HG02938 (cell line): ENCODE measurements around the gene TESK2.
"Not testable (repeated sequence)": the region's sequence is repeated elsewhere in the genome, so short reads cannot be mapped to it uniquely, and the experiment has no call there.

Experiments
- ATAC-seq: cut with Tn5 transposase; IDR thresholded peaks from one replicate; pipeline ENCODE4 v1.9.1; 2021; ENCODE audit warnings: mild to moderate bottlenecking, moderate library complexity; ENCODE audit not compliant: unreplicated experiment

Gene TESK2

DNA sequence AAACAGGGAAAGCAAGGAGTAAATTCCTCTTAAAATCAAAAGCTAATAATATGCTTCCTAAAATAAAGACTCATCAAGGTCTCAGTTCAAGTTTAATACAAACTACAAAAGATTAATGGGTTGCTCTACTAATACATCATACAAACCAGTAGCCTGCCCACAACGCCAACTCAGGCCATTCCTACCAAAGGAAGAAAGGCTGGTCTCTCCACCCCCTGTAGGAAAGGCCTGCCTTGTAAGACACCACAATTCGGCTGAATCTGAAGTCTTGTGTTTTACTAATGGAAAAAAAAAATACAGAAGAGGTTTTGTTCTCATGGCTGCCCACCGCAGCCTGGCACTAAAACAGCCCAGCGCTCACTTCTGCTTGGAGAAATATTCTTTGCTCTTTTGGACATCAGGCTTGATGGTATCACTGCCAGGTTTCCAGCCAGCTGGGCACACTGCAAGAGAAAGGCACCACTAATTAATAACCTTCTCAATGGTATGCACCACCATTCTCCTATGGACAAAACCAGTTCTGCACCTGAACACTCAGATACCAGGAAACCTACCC is 20.1 kb upstream of the TESK2 start:
- no peak for ATAC-seq

DNA sequence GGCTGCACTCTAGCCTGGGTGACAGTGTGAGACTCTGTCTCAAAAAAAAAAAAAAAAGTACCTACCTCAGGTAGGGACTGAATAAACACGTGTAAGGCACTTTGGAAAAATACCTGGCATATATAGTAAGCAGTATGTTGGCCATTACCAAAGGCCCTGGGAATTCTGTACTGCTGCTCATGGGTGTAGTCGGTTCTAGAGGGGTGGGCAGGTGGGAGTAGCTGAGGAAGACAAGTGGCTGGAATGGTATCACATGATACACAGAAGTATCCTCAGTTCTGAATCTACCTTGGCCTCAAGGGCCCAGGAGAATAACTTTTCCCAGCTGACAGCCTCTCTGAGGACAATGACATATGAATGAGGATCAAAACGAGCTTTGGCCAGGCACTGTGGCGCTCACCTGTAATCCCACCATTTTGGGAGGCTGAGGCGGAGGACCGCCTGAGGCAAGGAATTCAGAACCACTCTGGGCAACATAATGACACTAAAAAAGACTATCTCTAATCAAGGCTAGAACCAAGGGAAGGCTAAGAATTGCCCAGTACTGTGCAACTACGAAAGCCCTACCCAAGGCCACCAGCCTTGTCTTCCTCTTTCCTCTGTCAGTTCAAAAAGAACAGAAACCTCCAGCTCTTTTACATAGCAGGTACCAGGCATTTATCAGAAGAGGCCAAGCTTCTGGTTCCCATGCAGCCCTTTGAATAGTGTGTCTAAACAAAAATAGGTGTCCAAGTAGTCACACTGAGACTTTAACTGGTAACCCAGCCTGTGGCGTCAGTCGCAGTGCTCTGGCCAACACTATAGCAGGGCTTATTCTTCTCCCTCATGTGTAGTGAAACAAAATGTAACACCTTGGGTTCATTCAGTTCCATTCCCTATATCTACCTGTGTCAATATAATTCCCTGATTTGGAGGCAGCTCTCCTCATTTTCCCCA is 19.3 kb upstream of the TESK2 start:
- ATAC-seq, result no peak

- ATAC-seq, result no peak
Observed at GRCh38 chr1:45508295-45509151, 17.6 kb upstream of the TESK2 start.

DNA sequence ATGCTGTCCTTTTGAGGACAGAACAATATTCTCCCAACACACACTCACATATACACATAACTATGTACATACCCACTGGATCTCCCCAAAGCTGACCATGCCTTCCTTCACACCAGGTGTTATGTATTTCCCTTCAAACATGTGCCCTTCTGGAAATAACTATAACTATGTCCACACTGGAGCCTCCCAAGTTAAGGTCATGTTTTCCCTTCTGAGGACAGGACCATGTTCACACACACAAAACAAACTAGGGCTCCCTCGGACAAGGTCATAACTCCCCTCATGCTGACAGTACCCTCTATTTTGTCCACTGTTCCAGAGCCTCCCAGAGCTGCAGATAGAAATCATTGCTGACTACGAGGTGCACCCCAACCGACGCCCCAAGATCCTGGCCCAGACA is 16.9 kb upstream of the TESK2 start:
- no peak for ATAC-seq

DNA sequence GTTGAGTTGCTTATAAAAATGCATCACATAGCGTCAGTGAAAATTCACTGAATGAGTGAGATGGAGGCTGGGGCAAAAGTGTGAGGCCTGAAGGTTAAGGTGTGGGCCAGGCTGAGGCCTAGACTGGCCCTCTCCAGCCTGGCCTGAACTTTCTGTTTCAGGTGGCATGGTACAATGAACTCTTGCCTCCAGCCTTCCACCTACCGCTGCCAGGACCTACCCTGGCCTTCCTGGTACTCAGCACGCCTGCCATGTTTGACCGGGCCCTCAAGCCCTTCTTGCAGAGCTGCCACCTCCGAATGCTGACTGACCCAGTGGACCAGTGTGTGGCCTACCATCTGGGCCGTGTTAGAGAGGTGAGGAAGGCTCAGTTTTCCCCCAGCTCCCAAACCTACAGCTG is 16.2 kb upstream of the TESK2 start:
- ATAC-seq, result no peak

- no peak for ATAC-seq
Observed at GRCh38 chr1:45503462-45504360, 12.7 kb upstream of the TESK2 start.

DNA sequence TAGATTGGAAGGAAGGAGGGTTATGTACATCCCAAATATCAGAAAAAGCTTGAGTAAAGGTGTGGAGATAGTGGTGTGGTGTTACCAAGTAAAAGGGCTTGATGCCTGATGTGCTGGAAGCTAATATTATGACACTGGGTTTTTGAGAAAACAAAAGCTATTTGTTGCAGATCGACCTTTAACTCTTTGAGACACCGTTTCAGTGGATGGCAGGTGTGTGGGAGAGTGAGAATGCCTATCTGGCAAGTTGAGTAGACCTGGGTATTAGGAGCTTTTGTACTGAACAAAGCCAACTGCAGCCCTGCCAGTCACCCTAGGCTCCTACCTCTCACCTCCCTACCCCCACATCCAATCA is 10.5 kb upstream of the TESK2 start:
- no peak for ATAC-seq

- no peak for ATAC-seq
Observed at GRCh38 chr1:45499415-45499769, 8.4 kb upstream of the TESK2 start.

DNA sequence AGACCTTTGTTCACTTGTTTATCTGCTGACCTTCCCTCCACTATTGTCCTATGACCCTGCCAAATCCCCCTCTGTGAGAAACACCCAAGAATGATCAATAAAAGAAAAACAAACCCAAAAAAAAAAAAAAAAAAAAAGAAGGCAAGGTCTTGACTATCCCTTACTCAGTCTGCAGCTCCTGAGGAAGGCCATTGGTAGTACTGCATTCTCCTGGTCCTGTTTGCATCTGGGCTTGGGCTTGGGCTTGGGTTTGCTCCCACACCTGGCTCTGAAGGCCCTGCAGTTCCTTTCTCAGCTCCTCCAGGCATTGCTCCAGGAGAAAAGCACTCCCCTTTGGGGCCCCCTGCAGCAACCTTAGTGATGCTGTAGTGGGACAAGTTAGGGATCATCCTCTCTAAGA is 7.3 kb upstream of the TESK2 start:
- ATAC-seq, result no peak

DNA sequence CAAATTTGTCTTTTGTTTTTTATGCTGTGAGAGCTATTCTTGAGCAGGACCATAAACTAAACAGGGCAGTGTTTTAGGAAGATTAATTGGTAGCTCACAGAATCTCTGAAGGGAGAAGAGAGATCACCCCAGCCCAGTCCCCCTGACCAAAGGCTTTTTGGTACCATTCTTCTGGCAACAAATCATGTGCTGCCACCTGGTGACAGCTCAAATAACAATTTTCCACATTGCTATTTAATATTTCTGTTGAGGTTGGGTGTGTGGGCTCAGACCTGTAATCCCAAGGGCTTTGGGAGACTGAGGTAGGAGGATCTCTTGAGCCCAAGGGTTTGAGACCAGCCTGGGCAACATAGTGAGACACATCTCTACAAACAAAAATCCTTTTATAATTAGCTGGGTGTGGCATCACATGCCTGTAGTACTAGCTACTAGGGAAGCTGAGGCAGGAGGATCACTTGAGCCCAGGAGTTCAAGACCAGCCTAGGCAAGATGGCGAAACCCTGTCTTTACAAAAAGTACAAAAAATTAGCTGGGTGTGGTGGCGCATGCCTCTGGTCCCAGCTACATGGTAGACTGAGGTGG is 2.2 kb upstream of the TESK2 start:
- ATAC-seq, result no peak

DNA sequence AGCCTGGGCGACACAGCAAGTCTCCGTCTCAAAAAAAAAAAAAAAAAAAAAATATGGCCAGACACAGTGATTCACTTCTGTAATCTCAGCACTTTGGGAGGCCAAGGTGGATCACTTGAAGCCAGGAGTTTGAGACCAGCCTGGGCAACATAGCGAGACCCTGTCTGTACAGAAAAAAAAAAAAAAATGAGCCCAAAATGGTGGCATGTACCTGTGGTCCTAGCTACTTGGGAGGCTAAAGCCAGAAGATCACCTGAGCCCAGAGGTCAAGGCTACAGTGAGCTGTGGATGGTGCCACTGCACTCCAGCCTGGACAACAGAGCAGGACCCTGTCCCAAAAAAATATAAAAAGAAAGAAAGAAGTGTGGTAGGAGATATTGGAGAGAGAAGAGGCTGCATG is 1.7 kb upstream of the TESK2 start:
- no peak for ATAC-seq

DNA sequence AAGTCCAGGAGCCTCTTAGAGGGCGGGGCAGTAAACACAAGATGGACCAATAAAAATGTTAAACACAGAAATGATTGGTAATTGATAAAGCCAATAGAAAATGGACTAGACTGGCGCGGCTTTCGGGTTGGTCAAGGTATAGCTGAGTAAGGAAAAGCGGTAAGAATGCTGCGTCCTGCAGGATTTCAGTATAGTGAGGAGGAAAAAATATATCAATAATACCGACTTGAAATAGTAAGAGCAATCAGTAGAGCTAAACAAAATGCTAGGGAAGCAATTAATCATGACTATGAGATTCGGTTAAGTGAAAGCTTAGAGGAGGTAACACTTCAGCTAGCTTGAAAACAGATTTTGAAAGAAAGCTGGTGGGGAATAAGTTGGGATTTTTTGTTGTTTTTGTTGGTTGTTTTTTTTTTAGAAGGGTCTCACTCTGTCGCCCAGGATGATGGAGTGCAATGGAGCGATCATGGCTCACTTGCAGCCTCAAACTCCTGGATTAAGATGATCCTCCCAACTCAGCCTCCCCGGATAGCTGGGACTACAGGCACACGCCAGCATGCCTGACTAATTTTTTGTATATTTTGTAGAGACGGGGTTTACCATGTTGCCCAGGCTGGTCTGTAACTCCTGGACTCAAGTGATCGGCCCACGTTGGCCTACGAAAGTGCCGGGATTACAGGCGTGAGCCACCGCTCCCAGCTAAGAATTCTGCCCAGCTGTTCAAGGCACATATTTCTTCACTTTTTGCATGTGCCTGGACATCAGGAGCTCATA is 711 bp upstream of the TESK2 start:
- no peak for ATAC-seq

DNA sequence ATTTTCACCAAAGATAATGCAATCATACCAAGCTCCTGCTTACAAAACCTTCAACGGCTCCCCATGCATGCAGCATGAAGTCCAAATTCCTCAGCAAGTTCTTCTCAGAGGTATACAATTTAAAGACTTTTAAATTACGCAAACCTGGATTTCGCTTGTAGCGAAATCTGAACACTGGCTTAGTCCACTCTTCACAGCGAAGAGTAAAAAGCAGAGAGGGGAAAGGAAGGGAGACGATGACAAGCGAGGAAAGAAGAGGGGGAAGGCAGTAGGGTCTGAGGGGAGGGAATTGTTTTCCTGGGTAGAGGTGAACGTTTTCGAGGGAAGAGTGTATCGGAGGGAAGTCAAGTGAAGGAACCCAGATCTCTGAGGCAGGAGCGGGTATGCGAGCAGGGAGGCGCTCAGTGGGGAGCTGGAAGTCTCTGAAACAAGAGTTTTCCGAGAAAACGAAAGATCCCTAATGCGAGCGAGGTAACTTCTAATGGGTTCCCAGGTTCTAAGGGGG is 790 bp downstream of the TESK2 start:
- no peak for ATAC-seq

GRCh38 chr1:45489379-45489778 is 1.6 kb downstream of the TESK2 start:
- not testable (repeated sequence) for ATAC-seq

GRCh38 chr1:45488666-45489377 is 2.1 kb downstream of the TESK2 start:
- no peak for ATAC-seq

DNA sequence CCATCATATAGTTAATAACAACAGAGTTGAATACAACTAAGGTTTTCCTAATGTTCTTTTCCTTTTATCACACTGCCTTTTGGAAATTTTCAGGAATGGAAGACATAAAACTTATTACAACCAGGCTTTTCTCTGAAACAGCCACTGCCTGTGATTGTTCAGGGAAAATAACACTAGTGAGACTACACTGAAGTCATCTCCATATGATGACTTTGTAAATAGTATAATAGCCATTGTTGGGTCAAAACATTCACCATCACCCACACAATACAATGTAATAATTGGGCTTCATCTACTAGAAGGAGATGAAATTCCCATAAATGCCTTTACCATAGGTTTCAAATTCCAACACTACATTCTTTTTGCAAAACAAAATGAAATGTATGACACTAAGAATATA is 5.0 kb downstream of the TESK2 start:
- ATAC-seq, result no peak

DNA sequence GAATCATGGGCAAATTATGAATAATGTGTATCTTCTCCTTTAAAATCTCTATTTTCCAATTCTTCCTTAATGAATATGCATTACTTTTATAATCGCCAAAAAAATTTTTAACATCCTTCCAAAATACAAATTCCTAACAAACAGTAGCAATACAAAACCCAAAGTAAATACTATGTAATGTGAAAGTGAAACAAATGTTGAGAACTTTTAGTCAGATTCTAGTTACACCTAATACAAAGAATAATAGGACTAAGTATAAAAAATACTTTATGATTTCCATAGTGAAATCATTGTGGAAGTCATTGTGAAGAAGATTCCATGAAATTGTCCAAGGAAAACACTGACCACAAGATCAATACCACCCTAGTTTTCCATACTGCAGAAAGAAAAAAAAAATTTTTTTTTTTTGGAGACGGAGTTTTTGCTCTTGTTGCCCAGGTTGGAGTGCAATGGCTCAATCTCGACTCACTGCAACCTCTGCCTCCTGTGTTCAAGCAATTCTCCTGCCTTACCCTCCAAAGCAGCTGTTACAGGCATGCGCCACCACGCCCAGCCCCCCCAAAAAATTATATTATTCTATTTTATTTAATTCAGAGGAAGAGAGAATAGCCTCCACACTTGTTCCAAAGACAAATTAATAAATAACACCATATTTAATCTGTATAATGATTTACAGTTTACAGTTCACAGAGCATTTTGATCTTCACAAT is 11.8 kb downstream of the TESK2 start:
- ATAC-seq, result no peak

- no peak for ATAC-seq
Observed at GRCh38 chr1:45478121-45478814, 12.7 kb downstream of the TESK2 start.
